Measurements from ENCODE around the gene ZMYND8.
"Not testable (repeated sequence)": the region's sequence is repeated elsewhere in the genome, so short reads cannot be mapped to it uniquely, and the experiment has no call there.

Gene ZMYND8

DNA sequence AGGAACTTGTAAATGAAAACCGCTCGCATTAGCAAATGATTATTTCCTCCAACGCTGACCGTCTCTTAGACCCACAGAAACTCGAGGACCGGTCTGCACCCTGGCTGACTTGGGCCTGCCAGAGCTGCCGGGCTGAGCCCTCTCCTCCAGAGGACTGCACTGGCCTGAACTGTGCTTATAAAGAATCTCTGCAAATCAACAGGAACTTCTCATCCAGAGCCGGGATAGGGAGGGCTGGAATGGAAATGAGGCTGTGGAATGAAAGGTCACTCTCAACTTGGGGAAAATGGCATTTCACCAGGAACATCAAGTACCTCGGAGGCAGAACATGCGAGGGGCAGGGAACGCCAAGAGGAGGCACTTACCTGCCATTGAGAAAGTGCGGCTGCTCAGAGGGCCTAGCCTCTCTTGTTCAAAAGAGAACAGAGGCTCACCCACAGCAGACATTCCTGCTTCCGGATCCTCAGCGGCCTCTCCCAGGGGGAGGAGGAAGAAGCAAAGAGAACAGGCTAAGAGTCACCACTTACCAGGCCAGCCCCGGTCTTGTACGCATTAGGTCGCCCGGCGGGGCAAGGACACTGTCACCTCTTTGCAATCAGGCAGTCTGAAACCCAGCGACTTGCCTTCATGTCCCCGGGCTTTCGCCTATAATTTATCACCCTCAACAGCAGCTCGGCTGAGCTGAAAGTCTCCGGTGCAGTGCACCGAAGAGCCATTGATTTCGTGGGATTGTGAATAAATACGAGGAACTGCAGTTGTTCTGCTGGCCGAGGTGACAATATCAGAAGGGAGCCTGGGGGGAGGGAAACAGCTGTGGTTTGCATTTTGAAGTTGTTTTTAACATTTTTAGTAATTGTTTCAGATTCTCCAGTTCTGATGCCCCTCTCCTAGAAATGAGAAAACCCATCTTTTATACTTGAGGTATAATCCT lies 37.6 kb downstream of the ZMYND8 start:
- H3K27ac Mint-ChIP-seq: peak overlapping the region; percentile 97
- peak; percentile 46 for DNase-seq
- no peaks in the 10 kb centered on the region for H3K27me3 Mint-ChIP-seq
- H3K9me3 Mint-ChIP-seq: no peaks in the 10 kb centered on the region
- peaks cover 84% of the 10 kb centered on the region for H3K4me1 Mint-ChIP-seq (ENCODE audit: low read depth)
- H3K4me3 Mint-ChIP-seq: peak overlapping the region; percentile 60
- H3K36me3 Mint-ChIP-seq (ENCODE audit: low read depth): peaks cover 36% of the 10 kb centered on the region

DNA sequence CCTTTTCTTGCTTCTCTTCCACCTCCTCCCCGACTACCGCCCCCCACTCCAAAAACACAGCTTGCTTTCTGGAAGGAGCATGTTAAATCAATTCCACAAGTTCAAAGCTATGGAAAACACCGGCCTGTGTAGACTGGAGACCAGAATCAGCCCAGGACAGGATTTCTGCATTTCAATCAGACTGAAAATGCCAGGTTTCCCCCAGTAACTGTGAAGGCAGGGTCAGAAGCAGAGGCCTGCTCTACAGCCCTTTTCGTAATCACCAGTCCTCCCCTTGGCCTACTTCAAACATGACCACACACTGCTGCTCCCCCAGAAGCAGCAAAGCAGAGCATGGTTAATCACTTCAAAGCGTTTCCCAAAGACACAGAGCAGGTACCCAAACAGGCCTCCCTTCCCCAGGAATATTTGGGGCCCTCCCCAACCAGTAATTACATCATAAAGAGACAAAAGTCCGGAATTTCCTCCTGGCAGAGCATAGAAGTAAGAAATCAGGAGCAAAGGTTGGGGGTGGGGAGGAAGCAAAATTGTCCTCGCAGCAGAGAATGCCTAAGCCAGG lies 38.4 kb downstream of the ZMYND8 start:
- peak; percentile 35 for DNase-seq
- no peaks in the 10 kb centered on the region for H3K27me3 Mint-ChIP-seq
- H3K4me3 Mint-ChIP-seq: peak overlapping the region; percentile 60
- H3K27ac Mint-ChIP-seq: peak overlapping the region; percentile 97
- H3K9me3 Mint-ChIP-seq: no peaks in the 10 kb centered on the region
- peaks cover 77% of the 10 kb centered on the region for H3K4me1 Mint-ChIP-seq (ENCODE audit: low read depth)
- H3K36me3 Mint-ChIP-seq (ENCODE audit: low read depth): peaks cover 29% of the 10 kb centered on the region

DNA sequence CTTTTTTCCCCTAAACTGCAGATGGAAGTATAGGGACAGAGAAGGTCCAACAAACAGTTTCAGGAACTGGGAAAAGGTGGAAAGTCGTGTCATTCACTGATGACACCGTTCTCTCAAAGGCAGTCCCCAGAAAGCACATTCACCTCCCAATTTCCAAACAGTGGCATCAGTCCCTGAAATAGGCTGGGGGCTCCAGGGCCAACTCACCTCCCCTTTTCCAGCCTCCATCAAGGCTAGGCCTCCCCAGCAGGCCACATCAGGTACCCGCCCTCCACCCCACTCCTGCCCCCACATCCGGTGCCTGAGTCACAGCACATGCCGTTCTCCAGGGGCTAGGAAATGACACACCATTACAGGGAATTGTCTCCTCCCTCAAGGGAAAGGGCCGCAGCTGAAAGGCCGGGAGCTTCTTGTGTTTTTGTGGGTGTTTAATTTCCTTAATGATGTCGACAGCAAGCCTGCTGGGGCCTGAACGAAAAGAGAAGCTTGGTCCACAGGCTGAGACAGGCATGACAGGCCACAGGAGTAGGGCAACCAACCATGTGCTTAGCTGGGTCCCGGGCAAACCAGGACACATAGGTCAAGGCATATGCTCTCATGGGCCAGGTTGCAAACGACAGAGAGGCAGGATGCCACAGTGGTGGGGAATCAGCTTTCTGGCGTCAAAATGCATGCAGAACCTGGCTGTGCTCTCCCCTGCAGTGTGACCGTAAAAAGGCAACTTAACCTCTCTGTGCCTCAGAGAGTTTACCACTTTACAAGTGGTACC lies 39.2 kb downstream of the ZMYND8 start:
- peaks cover 74% of the 10 kb centered on the region for H3K4me1 Mint-ChIP-seq (ENCODE audit: low read depth)
- peak; percentile 75 for DNase-seq
- H3K4me3 Mint-ChIP-seq: peak overlapping the region; percentile 60

DNA sequence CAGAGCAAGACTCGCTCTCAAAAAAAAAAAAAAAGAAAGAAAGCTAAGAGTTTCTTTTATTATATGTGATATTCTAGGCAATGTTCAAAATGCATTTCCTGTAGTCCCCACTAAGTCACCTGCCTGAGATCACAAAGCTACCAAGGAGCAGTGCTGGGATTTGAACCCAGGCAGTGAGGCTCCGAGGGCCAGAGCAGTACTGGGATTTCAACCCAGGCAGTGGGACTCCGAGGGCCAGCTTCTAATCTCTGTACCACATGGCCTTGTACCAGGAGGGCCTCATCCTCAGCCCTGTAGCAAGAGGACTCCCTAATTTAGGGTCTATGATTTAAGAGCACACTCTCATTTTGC lies 39.7 kb downstream of the ZMYND8 start:
- Mint-ChIP-seq H3K27me3 (no peaks in the 10 kb centered on the region), H3K4me3 (peak overlapping the region; percentile 60), H3K27ac (peak overlapping the region; percentile 97), H3K36me3 (ENCODE audit: low read depth) (peaks cover 32% of the 10 kb centered on the region), H3K4me1 (ENCODE audit: low read depth) (peaks cover 76% of the 10 kb centered on the region), H3K9me3 (no peaks in the 10 kb centered on the region)
- DNase-seq: peak; percentile 50

More for the DNA sequence above, 39.2 kb downstream of the ZMYND8 start:
- Mint-ChIP-seq H3K27ac (peak overlapping the region; percentile 97), H3K9me3 (no peaks in the 10 kb centered on the region), H3K27me3 (no peaks in the 10 kb centered on the region), H3K36me3 (ENCODE audit: low read depth) (peaks cover 27% of the 10 kb centered on the region)

DNA sequence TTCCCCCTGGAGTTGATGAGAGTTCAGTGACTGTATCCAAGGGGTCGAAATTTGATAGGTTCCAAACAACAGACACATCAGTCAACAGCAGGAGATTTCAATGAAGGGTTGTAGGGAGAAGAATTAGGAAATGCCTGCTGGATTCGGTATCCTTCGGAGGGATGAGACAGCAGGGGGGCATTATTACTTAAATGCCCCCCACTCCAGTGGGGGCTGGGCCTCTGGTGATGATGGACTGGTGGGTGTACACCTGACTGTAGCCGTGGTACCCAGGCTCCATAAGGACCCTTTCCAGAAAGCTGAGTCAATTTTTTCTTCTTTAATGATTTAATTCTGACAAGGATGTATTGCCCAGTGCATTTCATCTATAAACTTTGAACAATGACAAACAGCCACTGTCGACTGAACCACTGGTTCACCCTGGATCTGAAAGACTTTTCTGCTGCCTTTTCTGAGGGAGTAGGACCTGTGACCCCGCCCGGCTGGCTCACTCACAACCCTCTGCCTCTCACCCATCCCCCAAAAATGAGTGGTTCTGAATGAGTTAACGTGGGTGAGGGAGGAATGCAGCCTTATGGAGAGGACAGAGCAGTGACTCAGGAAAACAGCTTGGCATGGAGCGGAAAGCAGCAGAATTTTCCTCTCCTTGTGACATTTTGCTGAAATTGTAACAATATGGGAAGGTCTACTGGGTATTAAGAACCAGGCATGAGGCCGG lies 41.0 kb downstream of the ZMYND8 start:
- Mint-ChIP-seq H3K27ac (peak overlapping the region; percentile 97), H3K36me3 (ENCODE audit: low read depth) (peaks cover 42% of the 10 kb centered on the region), H3K9me3 (no peaks in the 10 kb centered on the region), H3K4me1 (ENCODE audit: low read depth) (peaks cover 69% of the 10 kb centered on the region), H3K4me3 (no peak overlapping the region), H3K27me3 (no peaks in the 10 kb centered on the region)
- DNase-seq: no peak

DNA sequence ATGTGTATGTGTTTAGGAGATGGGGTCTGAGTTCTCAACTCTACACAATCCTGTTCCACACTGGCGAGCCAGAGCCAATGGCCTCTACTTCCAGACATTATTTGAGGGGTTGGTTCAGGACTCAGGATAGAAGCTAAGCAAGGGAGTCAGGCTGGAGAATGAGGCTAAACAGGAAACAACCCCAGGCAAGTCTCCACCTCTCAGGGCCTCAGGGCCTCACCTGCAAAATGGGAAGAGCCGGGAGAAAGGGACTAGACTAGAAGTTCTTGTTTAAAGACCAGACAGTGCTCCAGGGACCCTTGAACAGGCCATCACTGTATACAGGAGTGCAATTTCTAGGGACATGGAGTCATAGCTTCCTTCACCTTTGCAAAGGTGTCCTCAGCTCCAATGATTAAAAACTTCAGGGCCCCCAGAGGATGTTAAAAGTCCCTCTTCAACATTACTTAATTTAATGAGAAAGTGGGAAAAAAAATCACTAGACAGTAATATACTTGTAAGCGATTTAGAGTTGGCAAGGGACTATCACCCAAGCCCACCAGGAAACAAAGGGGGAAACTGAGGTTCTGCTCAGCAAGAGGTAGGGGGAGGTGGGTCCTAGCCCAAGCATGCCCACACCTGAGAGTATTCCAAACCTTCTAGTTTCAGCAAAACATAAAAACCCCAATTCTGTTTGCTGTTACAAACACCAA lies 41.7 kb downstream of the ZMYND8 start:
- no peak for DNase-seq
- Mint-ChIP-seq H3K27ac (peak overlapping the region; percentile 72), H3K4me1 (ENCODE audit: low read depth) (peaks cover 62% of the 10 kb centered on the region), H3K36me3 (ENCODE audit: low read depth) (peaks cover 45% of the 10 kb centered on the region), H3K9me3 (no peaks in the 10 kb centered on the region), H3K27me3 (no peaks in the 10 kb centered on the region), H3K4me3 (no peak overlapping the region)

DNA sequence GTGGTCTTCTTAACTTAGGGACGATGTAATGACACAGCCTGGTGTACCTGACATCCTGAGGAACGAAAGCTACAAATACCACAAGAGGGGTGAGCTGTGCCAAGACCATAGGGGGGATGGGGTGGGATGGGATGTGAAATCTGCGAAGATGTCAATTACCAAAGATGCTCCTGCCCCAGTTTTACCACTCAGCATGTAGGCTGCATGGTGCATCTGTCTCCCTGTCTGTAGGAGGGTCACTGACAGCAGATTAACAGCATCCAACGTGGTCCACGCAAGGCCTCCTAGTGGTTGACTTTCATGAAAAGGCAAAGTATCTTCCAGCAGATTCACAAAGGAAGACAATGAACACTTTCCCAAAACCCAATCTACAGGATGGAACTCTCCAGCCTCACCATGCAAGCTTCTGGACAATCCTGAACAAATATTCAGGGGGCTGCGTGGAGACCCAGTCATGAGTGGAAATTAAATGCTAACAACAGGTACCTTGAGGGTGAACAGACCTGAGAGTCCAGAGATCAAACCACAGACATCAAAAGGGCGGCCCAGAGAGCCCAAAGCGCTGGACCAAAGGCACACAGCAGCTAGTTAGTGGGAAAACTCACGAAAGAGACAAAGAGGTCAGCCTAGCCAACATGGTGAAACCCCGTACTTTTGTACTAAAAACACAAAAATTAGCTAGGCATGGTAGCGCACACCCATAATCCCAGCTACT lies 44.4 kb downstream of the ZMYND8 start:
- Mint-ChIP-seq H3K27ac (no peak overlapping the region), H3K9me3 (no peaks in the 10 kb centered on the region), H3K36me3 (ENCODE audit: low read depth) (peaks cover 50% of the 10 kb centered on the region), H3K4me3 (no peak overlapping the region), H3K4me1 (ENCODE audit: low read depth) (peaks cover 40% of the 10 kb centered on the region), H3K27me3 (no peaks in the 10 kb centered on the region)
- DNase-seq: no peak

DNA sequence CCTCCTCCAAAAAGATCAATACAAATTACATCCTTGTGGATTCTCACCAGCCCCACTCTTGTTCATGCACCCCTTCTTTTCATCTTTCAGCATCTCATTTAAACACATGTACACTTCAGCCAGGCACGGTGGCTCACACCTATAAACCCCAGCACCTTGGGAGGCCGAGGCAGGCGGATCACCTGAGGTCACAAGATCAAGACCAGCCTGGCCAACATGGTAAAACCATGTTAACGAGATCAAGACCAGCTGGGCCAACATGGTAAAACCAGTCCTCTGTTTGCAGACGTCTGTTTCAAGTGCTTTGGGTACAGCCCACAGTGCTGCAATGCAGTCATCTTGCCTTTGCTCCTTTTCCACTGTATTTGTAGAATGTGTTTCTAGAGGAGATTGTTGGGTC lies 45.3 kb downstream of the ZMYND8 start:
- peak overlapping the region; percentile 42 for H3K27ac Mint-ChIP-seq
- H3K4me3 Mint-ChIP-seq: no peak overlapping the region
- no peaks in the 10 kb centered on the region for H3K27me3 Mint-ChIP-seq
- peaks cover 54% of the 10 kb centered on the region for H3K36me3 Mint-ChIP-seq (ENCODE audit: low read depth)
- DNase-seq: no peak
- peaks cover 38% of the 10 kb centered on the region for H3K4me1 Mint-ChIP-seq (ENCODE audit: low read depth)
- no peaks in the 10 kb centered on the region for H3K9me3 Mint-ChIP-seq

DNA sequence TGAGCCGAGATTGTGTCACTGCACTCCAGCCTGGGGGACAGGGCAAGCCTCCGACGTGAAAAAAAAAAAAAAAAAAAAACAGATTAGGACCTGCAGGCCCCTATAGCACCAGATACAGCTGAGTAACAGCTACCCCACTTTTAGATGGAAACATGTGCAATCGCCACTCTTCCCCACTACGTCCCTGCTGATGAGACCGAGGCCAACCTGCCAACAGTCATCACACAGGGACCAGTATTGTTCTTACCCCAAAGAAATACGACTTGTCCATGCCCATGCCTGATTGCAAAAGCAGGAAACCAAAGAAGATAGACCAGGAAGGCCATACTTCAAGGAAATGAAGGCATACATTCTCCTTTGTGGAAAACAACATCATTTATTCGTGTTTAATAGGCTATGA lies 45.8 kb downstream of the ZMYND8 start:
- no peak for DNase-seq
- H3K4me3 Mint-ChIP-seq: no peak overlapping the region
- peaks cover 38% of the 10 kb centered on the region for H3K4me1 Mint-ChIP-seq (ENCODE audit: low read depth)
- no peaks in the 10 kb centered on the region for H3K27me3 Mint-ChIP-seq
- H3K27ac Mint-ChIP-seq: peak overlapping the region; percentile 42
- H3K36me3 Mint-ChIP-seq (ENCODE audit: low read depth): peaks cover 58% of the 10 kb centered on the region
- H3K9me3 Mint-ChIP-seq: no peaks in the 10 kb centered on the region

DNA sequence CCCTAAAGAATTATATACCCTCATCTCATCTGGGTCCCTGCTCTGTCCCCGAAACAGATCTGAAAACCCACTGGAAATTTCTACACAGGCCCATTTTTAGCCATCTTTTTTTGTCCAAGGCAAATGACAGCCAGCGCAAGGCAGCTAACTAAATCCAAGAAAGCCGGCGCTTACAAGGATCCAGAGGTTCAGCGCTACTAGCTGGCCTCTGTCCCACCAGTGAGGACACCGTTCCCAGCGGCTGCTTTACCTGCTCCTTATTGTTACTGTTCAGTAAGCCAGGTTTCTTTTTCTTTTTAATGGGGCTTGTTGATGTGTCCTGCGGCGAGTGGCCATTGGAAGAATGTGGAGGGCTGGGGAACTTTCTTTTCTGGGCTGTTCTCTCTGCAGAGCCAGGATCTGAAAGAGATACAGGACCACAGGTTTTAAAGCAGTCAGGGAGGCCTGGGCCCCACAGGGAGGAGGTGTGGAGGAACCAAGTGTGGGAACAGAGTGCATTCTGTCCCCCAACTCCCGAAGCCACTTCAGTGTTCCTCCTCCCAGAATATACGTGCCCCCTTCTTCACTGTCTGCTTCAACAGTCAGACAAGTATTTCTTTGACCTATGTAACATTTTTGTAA lies 46.6 kb downstream of the ZMYND8 start:
- H3K4me3 Mint-ChIP-seq: no peak overlapping the region
- H3K27ac Mint-ChIP-seq: peak overlapping the region; percentile 50
- peaks cover 62% of the 10 kb centered on the region for H3K36me3 Mint-ChIP-seq (ENCODE audit: low read depth)
- H3K27me3 Mint-ChIP-seq: no peaks in the 10 kb centered on the region
- peaks cover 34% of the 10 kb centered on the region for H3K4me1 Mint-ChIP-seq (ENCODE audit: low read depth)
- no peaks in the 10 kb centered on the region for H3K9me3 Mint-ChIP-seq
- no peak for DNase-seq

DNA sequence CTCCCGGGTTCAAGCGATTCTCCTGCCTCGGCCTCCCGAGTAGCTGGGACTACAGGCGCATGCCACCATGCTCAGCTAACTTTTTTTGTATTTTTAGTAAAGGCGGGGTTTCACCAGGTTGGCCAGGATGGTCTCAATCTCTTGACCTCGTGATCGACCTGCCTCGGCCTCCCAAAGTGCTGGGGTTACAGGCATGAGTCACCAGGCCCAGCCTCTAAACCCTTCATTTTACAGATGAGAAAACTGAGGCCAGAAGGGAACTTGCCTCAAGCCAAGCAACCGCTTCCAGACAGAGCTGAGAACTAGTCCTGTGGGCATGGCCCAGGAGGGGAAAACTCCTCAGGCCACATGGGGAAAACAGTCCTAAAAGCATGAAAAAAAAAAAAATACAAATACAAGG lies 47.1 kb downstream of the ZMYND8 start:
- H3K27ac Mint-ChIP-seq: peak overlapping the region; percentile 50
- no peak for DNase-seq
- H3K9me3 Mint-ChIP-seq: no peaks in the 10 kb centered on the region
- peaks cover 32% of the 10 kb centered on the region for H3K4me1 Mint-ChIP-seq (ENCODE audit: low read depth)
- H3K4me3 Mint-ChIP-seq: no peak overlapping the region
- H3K27me3 Mint-ChIP-seq: no peaks in the 10 kb centered on the region
- H3K36me3 Mint-ChIP-seq (ENCODE audit: low read depth): peaks cover 64% of the 10 kb centered on the region

DNA sequence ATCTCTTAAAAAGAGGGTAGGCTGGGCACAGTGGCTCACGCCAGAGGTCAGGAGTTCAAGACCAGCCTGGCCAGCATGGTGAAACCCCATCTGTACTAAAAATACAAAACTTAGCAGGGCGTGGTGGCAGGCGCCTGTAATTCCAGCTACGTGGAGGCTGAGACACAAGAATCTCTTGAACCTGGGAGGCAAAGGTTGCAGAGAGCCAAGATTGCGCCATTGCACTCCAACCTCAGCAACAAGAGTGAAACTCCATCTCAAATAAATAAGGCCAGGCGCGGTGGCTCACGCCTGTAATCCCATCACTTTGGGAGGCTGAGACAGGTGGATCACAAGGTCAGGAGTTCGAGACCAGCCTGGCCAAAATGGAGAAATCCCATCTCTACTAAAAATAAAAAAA lies 48.9 kb downstream of the ZMYND8 start:
- H3K36me3 Mint-ChIP-seq (ENCODE audit: low read depth): peaks cover 80% of the 10 kb centered on the region
- not testable (repeated sequence) for H3K4me3 Mint-ChIP-seq, H3K9me3 Mint-ChIP-seq, H3K27me3 Mint-ChIP-seq, H3K27ac Mint-ChIP-seq
- DNase-seq: peak; percentile 11
- H3K4me1 Mint-ChIP-seq (ENCODE audit: low read depth): peaks cover 35% of the 10 kb centered on the region

DNA sequence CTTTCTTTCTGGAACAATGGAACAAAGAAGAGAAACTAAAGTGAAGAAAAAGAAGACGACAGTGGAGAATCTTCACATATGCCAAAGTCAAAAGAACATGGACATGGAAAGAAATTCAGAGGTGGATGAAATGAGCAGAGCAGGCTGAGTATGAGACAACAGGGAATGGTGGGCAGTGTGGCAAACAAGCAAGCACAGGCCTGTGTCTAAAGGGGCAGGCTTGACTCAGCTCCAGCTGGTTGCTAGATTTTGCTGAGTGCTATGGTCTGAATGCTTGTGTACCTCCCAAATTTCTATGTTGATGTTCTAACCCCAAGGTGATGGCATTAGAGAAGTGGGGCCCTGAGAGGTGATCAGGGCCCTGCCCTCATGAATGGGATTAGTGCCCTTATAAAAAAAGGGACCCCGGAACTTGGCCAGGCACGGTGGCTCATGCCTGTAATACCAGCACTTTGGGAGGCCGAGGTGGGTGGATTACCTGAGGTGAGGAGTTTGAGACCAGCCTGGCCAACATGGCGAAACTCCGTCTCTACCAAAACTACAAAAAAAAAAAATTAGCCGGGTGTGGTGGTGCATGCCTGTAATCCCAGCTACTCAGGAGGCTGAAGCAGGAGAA lies 49.6 kb downstream of the ZMYND8 start:
- Mint-ChIP-seq H3K27me3 (no peaks in the 10 kb centered on the region), H3K9me3 (no peaks in the 10 kb centered on the region), H3K4me3 (no peak overlapping the region), H3K27ac (peak overlapping the region; percentile 23), H3K4me1 (ENCODE audit: low read depth) (peaks cover 32% of the 10 kb centered on the region), H3K36me3 (ENCODE audit: low read depth) (peaks cover 82% of the 10 kb centered on the region)
- DNase-seq: peak; percentile 5

Data from activated T-cell treated with anti-CD3 and anti-CD28 coated beads, Interleukin-2, amount 50 U/mL, for 24 hours (primary cell).